Right cardiac atrium (tissue), 5 donors: ENCODE data around the gene UBE2E2. TPM values are rescaled to one million over a fixed set of nuclear protein-coding genes. Genes with fewer than 3 reads are reported as not detected.

Source experiments
- ATAC-seq, 2 donors: fragments of 200-7000 bp; cut with Tn5 transposase; one replicate each; pipeline versions ENCODE4 v1.8.0 to v1.9.1; 2020; ENCODE audit warnings: moderate library complexity in 2 of 2, mild to moderate bottlenecking in 1 of 2
- DNase-seq, 3 donors: peaks; one replicate each; pipeline ENCODE4 v3.0.0-alpha.2; 2020
- H3K27ac ChIP-seq: one replicate; pipeline ENCODE4 v1.5.1; 2013; ENCODE audit warnings: mild to moderate bottlenecking, low read length, control low read depth, moderate library complexity
- H3K27me3 ChIP-seq: one replicate; pipeline ENCODE4 v1.6.1; 2013; ENCODE audit not compliant: control insufficient read depth, insufficient read depth
- H3K4me1 ChIP-seq: one replicate; pipeline ENCODE4 v1.6.1; 2013; ENCODE audit warnings: low read length; ENCODE audit not compliant: control insufficient read depth, insufficient read depth
- H3K4me3 ChIP-seq: one replicate; pipeline ENCODE4 v1.5.1; 2013; ENCODE audit warnings: low read length, control low read depth
- H3K9me3 ChIP-seq: one replicate; pipeline ENCODE4 v1.6.1; 2013; ENCODE audit warnings: low read length; ENCODE audit not compliant: control insufficient read depth
- WGBS: extraction: QIAGEN DNeasy Blood & Tissue Kit; methylation state at CpG from one replicate; pipeline ENCODE4 v1.1.7; 2013; 5-methylcytosine and 5-hydroxymethylcytosine counted together
- intact Hi-C, 4 donors: fragments of 100-400 bp; cut with DNase I; formaldehyde crosslinking; loops; one replicate each; pipeline versions ENCODE4 v1.11.0 to v1.14.0; 2022 to 2023
- polyA plus RNA-seq: library from polyadenylated mRNA; stranded (reverse); fragments of 200-250 nt; gene quantifications from one replicate; pipeline ENCODE4 v1.2.3, GENCODE V29; 2013
- total RNA-seq, 4 donors: library from RNA; stranded (reverse); fragmentation: NEBNext Ultra II Directional; extraction: Animal tissue kit (Norgen Biotek cat#: 25700); gene quantifications; one replicate each; pipeline ENCODE4 v1.2.1, GENCODE V29; 2021
- donor health status: healthy with polysubstance abuse.
- donor health status: DM: no; HTN: yes; CAD: no.
- donor health status: DM: no; HTN: no; CAD: no.
- donor health status: DM: no; HTN: yes; CAD: no; lungs with severe emphysema.
- donor health status: DM: yes; HTN: yes; CAD: no.

UBE2E2 gene
- total and polyA plus RNA-seq, 5 donors = 32.3 to 49.2 (median 45.2) TPM

GRCh38 chr3:23390989-23391553 is 187.9 kb downstream of the UBE2E2 start:
- intact Hi-C loops = no loop called here
- Histone ChIP-seq H3K27ac (no peak overlapping the region), H3K9me3 (no peaks in the 10 kb centered on the region), H3K27me3 (no peaks in the 10 kb centered on the region), H3K4me1 (peaks cover 2% of the 10 kb centered on the region), H3K4me3 (no peak overlapping the region)
- DNase-seq = no peak
- ATAC-seq = no peak

GRCh38 chr3:23395115-23395514 is 192.0 kb downstream of the UBE2E2 start:
- 96% methylated on average over 4 of the region's 4 CpGs for WGBS
- intact Hi-C loops = no loop called here
- no peak for ATAC-seq

GRCh38 chr3:23396746-23397145 is 193.6 kb downstream of the UBE2E2 start:
- intact Hi-C loops = no loop called here
- Histone ChIP-seq H3K9me3 (no peaks in the 10 kb centered on the region), H3K4me1 (no peaks in the 10 kb centered on the region), H3K4me3 (no peak overlapping the region), H3K27ac (no peak overlapping the region), H3K27me3 (no peaks in the 10 kb centered on the region)
- no peak for ATAC-seq
- 85% methylated on average over 3 of the region's 3 CpGs for WGBS
- no peak for DNase-seq

More at GRCh38 chr3:23395115-23395514, 192.0 kb downstream of the UBE2E2 start:
- H3K4me1 ChIP-seq = no peaks in the 10 kb centered on the region
- H3K27me3 ChIP-seq = no peaks in the 10 kb centered on the region
- H3K27ac ChIP-seq = no peak overlapping the region
- H3K4me3 ChIP-seq = no peak overlapping the region
- H3K9me3 ChIP-seq = no peaks in the 10 kb centered on the region
- no peak for DNase-seq

GRCh38 chr3:23399221-23399620 is 196.1 kb downstream of the UBE2E2 start:
- no peak for ATAC-seq
- Histone ChIP-seq H3K9me3 (no peaks in the 10 kb centered on the region), H3K4me3 (no peak overlapping the region), H3K27ac (no peak overlapping the region), H3K4me1 (no peaks in the 10 kb centered on the region), H3K27me3 (no peaks in the 10 kb centered on the region)
- no peak for DNase-seq
- intact Hi-C loops = no loop called here
- WGBS = 88% methylated on average over 1 of the region's 1 CpG

- intact Hi-C loops = no loop called here
- H3K4me1 ChIP-seq = no peaks in the 10 kb centered on the region
- ATAC-seq = no peak
- H3K27ac ChIP-seq = no peak overlapping the region
- DNase-seq = no peak
- no peaks in the 10 kb centered on the region for H3K9me3 ChIP-seq
- 91% methylated on average over 2 of the region's 2 CpGs for WGBS
- H3K4me3 ChIP-seq = no peak overlapping the region
- H3K27me3 ChIP-seq = no peaks in the 10 kb centered on the region
Measured at GRCh38 chr3:23402728-23403492, 199.8 kb downstream of the UBE2E2 start.

- H3K4me1 ChIP-seq = no peaks in the 10 kb centered on the region
- H3K9me3 ChIP-seq = no peaks in the 10 kb centered on the region
- intact Hi-C loops = no loop called here
- no peaks in the 10 kb centered on the region for H3K27me3 ChIP-seq
- no peak overlapping the region for H3K4me3 ChIP-seq
- H3K27ac ChIP-seq = no peak overlapping the region
- DNase-seq = no peak
- no peak for ATAC-seq
Measured at GRCh38 chr3:23404246-23404645, 201.1 kb downstream of the UBE2E2 start.

GRCh38 chr3:23405081-23405480 is 202.0 kb downstream of the UBE2E2 start:
- no peaks in the 10 kb centered on the region for H3K4me1 ChIP-seq
- intact Hi-C loops = no loop called here
- no peak for ATAC-seq

GRCh38 chr3:23406601-23407000 is 203.5 kb downstream of the UBE2E2 start:
- H3K4me1 ChIP-seq = no peaks in the 10 kb centered on the region
- no peak for DNase-seq

More at GRCh38 chr3:23405081-23405480, 202.0 kb downstream of the UBE2E2 start:
- Histone ChIP-seq H3K27ac (no peak overlapping the region), H3K4me3 (no peak overlapping the region), H3K27me3 (no peaks in the 10 kb centered on the region), H3K9me3 (no peaks in the 10 kb centered on the region)
- DNase-seq = no peak
- WGBS = 99% methylated on average over 1 of the region's 1 CpG

GRCh38 chr3:23418026-23418425 is 214.9 kb downstream of the UBE2E2 start:
- 95% methylated on average over 13 of the region's 13 CpGs for WGBS

More at GRCh38 chr3:23406601-23407000, 203.5 kb downstream of the UBE2E2 start:
- H3K9me3 ChIP-seq = no peaks in the 10 kb centered on the region
- intact Hi-C loops = no loop called here
- H3K27ac ChIP-seq = no peak overlapping the region
- no peak for ATAC-seq
- WGBS = 37% methylated on average over 1 of the region's 1 CpG
- no peak overlapping the region for H3K4me3 ChIP-seq
- H3K27me3 ChIP-seq = no peaks in the 10 kb centered on the region

GRCh38 chr3:23421811-23422516 is 218.8 kb downstream of the UBE2E2 start:
- no peak overlapping the region for H3K4me3 ChIP-seq
- intact Hi-C loops = no loop called here
- no peak for ATAC-seq
- 85% methylated on average over 3 of the region's 3 CpGs for WGBS
- H3K27me3 ChIP-seq = no peaks in the 10 kb centered on the region
- DNase-seq = no peak
- no peaks in the 10 kb centered on the region for H3K4me1 ChIP-seq
- H3K9me3 ChIP-seq = no peaks in the 10 kb centered on the region
- no peak overlapping the region for H3K27ac ChIP-seq

More at GRCh38 chr3:23418026-23418425, 214.9 kb downstream of the UBE2E2 start:
- Histone ChIP-seq H3K9me3 (no peaks in the 10 kb centered on the region), H3K27ac (no peak overlapping the region), H3K4me3 (no peak overlapping the region), H3K4me1 (no peaks in the 10 kb centered on the region), H3K27me3 (no peaks in the 10 kb centered on the region)
- ATAC-seq (no peak), DNase-seq (no peak)
- intact Hi-C loops = no loop called here

GRCh38 chr3:23422517-23422851 is 219.4 kb downstream of the UBE2E2 start:
- DNase-seq (no peak), ATAC-seq (no peak)
- intact Hi-C loops = no loop called here

More at GRCh38 chr3:23422517-23422851, 219.4 kb downstream of the UBE2E2 start:
- no peaks in the 10 kb centered on the region for H3K4me1 ChIP-seq
- no peaks in the 10 kb centered on the region for H3K27me3 ChIP-seq
- H3K9me3 ChIP-seq = no peaks in the 10 kb centered on the region
- no peak overlapping the region for H3K27ac ChIP-seq
- no peak overlapping the region for H3K4me3 ChIP-seq
